ENCODE measurements around the gene KCNIP2.

KCNIP2 gene

DNA sequence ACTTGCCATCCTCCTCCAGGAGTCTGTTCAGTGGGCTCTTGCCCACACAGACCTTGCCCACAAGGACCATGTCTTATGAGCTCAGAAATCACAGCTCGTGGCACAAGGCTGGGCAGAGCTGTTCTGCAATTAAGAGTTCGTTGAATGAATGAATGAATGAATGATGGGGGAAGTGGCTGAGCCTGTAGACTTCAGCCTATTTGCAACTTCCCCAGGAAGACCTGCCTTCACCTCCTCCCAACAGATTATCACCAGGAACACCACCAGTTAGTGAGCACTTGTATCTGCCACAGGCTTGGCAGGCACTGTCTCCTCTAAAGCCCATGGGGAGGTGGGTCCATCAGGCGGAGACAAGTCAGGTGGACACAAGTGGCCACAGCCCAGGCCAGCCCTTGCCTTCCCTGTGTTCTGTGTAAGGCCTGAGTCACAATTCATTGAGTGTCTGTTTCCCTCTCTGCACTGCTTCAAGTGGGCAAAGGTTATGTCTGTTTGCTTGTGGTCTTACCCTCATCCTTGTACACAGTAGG, 65.9 kb downstream of the KCNIP2 start:
- peaks cover 0 to 4% (median 0%) of the 10 kb centered on the region in 4 experiments for H3K36me3 ChIP-seq (ENCODE audit: control insufficient read depth in 4 of 4, insufficient read depth in 4 of 4, low read length in 3 of 4)
- H3K9me3 ChIP-seq (ENCODE audit: control extremely low read depth in 1 of 5, control insufficient read depth in 4 of 5, insufficient read depth in 2 of 5, low read depth in 1 of 5, low read length in 4 of 5) = no peaks in the 10 kb centered on the region
- H3K27me3 ChIP-seq (replicated peaks in 2 of 5; ENCODE audit: control insufficient read depth in 4 of 5, insufficient read depth in 5 of 5, low read length in 4 of 5) = peaks cover 0 to 68% (median 38%) of the 10 kb centered on the region in 5 experiments
- ChIA-PET CTCF (interaction anchor here (2.7 to 4.5 kb wide), 2 partner anchors 175 to 563 kb away, joined by 10 to 18 read pairs; no protein-coding TSS in a partner anchor), POLR2A (no interaction called here)
- peaks cover 0 to 51% (median 37%) of the 10 kb centered on the region in 4 experiments for H3K4me1 ChIP-seq (ENCODE audit: control extremely low read depth in 1 of 4, control insufficient read depth in 4 of 4, insufficient read depth in 4 of 4, low read length in 3 of 4)
- DNase-seq = no peak
- H3K27ac ChIP-seq (ENCODE audit: insufficient read depth in 1 of 2, low read depth in 1 of 2, low read length in 2 of 2, poor library complexity in 1 of 2, severe bottlenecking in 2 of 2) = no peak overlapping the region
- no peak overlapping the region for H3K4me3 ChIP-seq (ENCODE audit: control insufficient read depth in 1 of 7, extremely low read depth in 1 of 7, insufficient read depth in 4 of 7, low read depth in 2 of 7, low read length in 6 of 7)
- WGBS (ENCODE audit: insufficient coverage) = 83% methylated on average over 1 of the region's 3 CpGs

DNA sequence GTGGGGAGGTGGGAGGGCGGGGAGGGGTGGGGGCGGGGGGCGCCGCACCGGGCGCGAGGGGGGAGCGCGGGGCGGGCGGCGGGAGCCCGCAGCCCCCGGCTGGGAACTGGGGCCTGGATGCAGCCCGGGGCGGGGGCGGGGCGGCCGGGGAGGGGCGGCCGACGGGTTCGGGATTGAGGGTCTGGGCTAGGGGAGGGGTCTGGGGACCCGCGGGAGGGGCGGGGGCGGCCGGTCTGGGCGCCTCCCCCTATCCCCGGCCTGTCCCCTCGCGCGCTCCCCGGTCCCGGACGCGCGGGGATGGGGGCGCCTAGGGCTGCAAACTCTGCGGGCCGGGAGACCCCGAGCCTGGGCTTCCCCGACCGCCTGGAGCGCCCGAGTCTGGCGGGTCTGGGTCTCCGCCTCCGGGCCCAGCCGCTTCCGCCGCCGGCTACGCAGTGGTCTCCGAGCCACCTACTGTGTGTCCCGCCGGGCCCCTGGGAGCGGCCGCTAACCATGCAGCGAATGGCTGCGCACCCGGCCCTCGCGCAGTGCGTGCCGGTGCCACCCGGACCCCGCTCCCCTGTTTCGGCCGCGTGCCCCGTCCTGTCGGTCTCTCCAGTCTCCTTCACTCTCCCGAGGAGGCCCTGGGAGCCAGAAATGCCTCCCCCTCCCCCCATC, 67.3 kb downstream of the KCNIP2 start:
- POLR2A ChIA-PET = no interaction called here
- no peaks in the 10 kb centered on the region for H3K36me3 ChIP-seq (ENCODE audit: control insufficient read depth in 4 of 4, insufficient read depth in 4 of 4, low read length in 3 of 4)
- H3K4me1 ChIP-seq (ENCODE audit: control extremely low read depth in 1 of 4, control insufficient read depth in 4 of 4, insufficient read depth in 4 of 4, low read length in 3 of 4) = peaks cover 0 to 43% (median 24%) of the 10 kb centered on the region in 4 experiments
- H3K27ac ChIP-seq (ENCODE audit: insufficient read depth in 1 of 2, low read depth in 1 of 2, low read length in 2 of 2, poor library complexity in 1 of 2, severe bottlenecking in 2 of 2) = no peak overlapping the region
- WGBS (ENCODE audit: insufficient coverage) = 3% methylated on average over 46 of the region's 74 CpGs
- H3K4me3 ChIP-seq (ENCODE audit: control insufficient read depth in 1 of 7, extremely low read depth in 1 of 7, insufficient read depth in 4 of 7, low read depth in 2 of 7, low read length in 6 of 7) = peak overlapping the region in 3 of 7 experiments; percentile 23 to 50 (median 26)
- CTCF ChIA-PET = interaction anchor here (2.7 kb wide), 1 partner anchor 174 kb away, joined by 10 read pairs; no protein-coding TSS in a partner anchor
- peaks cover 0 to 82% (median 45%) of the 10 kb centered on the region in 5 experiments for H3K27me3 ChIP-seq (replicated peaks in 2 of 5; ENCODE audit: control insufficient read depth in 4 of 5, insufficient read depth in 5 of 5, low read length in 4 of 5)
- DNase-seq = no peak
- H3K9me3 ChIP-seq (ENCODE audit: control extremely low read depth in 1 of 5, control insufficient read depth in 4 of 5, insufficient read depth in 2 of 5, low read depth in 1 of 5, low read length in 4 of 5) = no peaks in the 10 kb centered on the region
